ENCODE measurements around the gene CPPED1. TPM values are rescaled to one million over a fixed set of nuclear protein-coding genes. Genes with fewer than 3 reads are reported as not detected.

The CPPED1 gene
- total and polyA plus RNA-seq, 2 of the 4 experiments (the other 2 are of a cell fraction), result 5.1 to 6.5 TPM

- ChIA-PET POLR2A (ENCODE audit: unreplicated experiment) (no interaction called here), CTCF (no interaction called here)
- Histone ChIP-seq H3K56ac (ENCODE audit: extremely low read depth, insufficient read depth, low read length) (no peak overlapping the region), H2BK5ac (ENCODE audit: low read depth, low read length, poor library complexity, severe bottlenecking) (no peak overlapping the region), H2AFZ (replicated peaks; ENCODE audit: low read length, poor library complexity) (no peak overlapping the region), H3K36me3 (ENCODE audit: control insufficient read depth, insufficient read depth, low read length) (no peaks in the 10 kb centered on the region), H4K5ac (ENCODE audit: low read depth, low read length) (no peak overlapping the region), H3K4me3 (ENCODE audit: insufficient read depth, low read depth, low read length) (no peak overlapping the region), H3K9me3 (ENCODE audit: control insufficient read depth, insufficient read depth, low read length) (no peaks in the 10 kb centered on the region), H2BK120ac (ENCODE audit: low read depth, low read length) (no peak overlapping the region), H3K14ac (replicated peaks; ENCODE audit: low read depth, low read length) (no peak overlapping the region), H2AK9ac (replicated peaks; ENCODE audit: low read depth, low read length, poor library complexity) (no peak overlapping the region), H3K9ac (ENCODE audit: low read depth, low read length) (no peak overlapping the region), H4K20me1 (ENCODE audit: insufficient read depth, low read length) (no peaks in the 10 kb centered on the region), H2AK5ac (ENCODE audit: low read depth, low read length) (no peak overlapping the region), H2BK15ac (ENCODE audit: low read depth, low read length) (no peak overlapping the region), H3K4me2 (ENCODE audit: low read depth, low read length) (no peak overlapping the region), H3K79me1 (ENCODE audit: low read depth in 1 of 2, low read length in 2 of 2) (no peaks in the 10 kb centered on the region), H4K8ac (ENCODE audit: low read depth in 2 of 2, low read length in 2 of 2) (no peak overlapping the region), H3K27me3 (ENCODE audit: control insufficient read depth, insufficient read depth, low read length) (no peaks in the 10 kb centered on the region), H3K27ac (ENCODE audit: insufficient read depth, low read length) (no peak overlapping the region), H4K91ac (ENCODE audit: insufficient read depth, low read depth, low read length) (no peak overlapping the region), H3K18ac (ENCODE audit: low read depth, low read length) (no peak overlapping the region), H3K4me1 (ENCODE audit: control insufficient read depth, insufficient read depth, low read length) (no peaks in the 10 kb centered on the region), H3K23ac (ENCODE audit: low read depth, low read length) (no peak overlapping the region), H2BK20ac (ENCODE audit: low read depth, low read length) (no peak overlapping the region), H3K9me1 (ENCODE audit: insufficient read depth, low read length) (no peaks in the 10 kb centered on the region), H3K4ac (ENCODE audit: low read depth, low read length) (no peak overlapping the region)
- DNase-seq (no peak), ATAC-seq (ENCODE audit: low read depth) (no peak)
- in situ Hi-C loops (cut with MboI; ENCODE audit: low sequenced_read_pairs) (no loop called here), dilution Hi-C loops (cut with HindIII; ENCODE audit: low sequenced_read_pairs, unreplicated experiment) (no loop called here), intact Hi-C loops (cut with micrococcal nuclease) (no loop called here)
- no peak for TF ChIP-seq USF2 (IDR thresholded peaks at IDR 0.05; ENCODE audit: low read depth, low read length)
- TF ChIP-seq FOS (IDR thresholded peaks at IDR 0.05; ENCODE audit: low read depth, low read length), result no peak
- no peak for TF ChIP-seq SMC3 (IDR thresholded peaks at IDR 0.05; ENCODE audit: low read depth, low read length)
- no peak for TF ChIP-seq POLR2A (IDR thresholded peaks at IDR 0.05; ENCODE audit: low read depth, low read length)
- TF ChIP-seq RAD21 (IDR thresholded peaks at IDR 0.05; ENCODE audit: low read length), result no peak
- TF ChIP-seq NFE2L2 (IDR thresholded peaks at IDR 0.05; ENCODE audit: low read depth, low read length), result no peak
- no peak for TF ChIP-seq MXI1 (IDR thresholded peaks at IDR 0.05; ENCODE audit: borderline replicate concordance, low read depth, low read length)
- no peak for TF ChIP-seq MAZ (IDR thresholded peaks at IDR 0.05; ENCODE audit: borderline replicate concordance, low read depth, low read length)
- TF ChIP-seq CEBPB (IDR thresholded peaks at IDR 0.05; ENCODE audit: low read depth, low read length), result no peak
- no peak for TF ChIP-seq BHLHE40 (IDR thresholded peaks at IDR 0.05; ENCODE audit: low read depth, low read length)
- TF ChIP-seq MAFK (IDR thresholded peaks at IDR 0.05; ENCODE audit: low read depth, low read length), result no peak
- no peak for TF ChIP-seq CTCF (conservative IDR thresholded peaks at IDR 0.05; ENCODE audit: low read depth, low read length)
- TF ChIP-seq ELK1 (IDR thresholded peaks at IDR 0.05; ENCODE audit: borderline replicate concordance, low read depth, low read length), result no peak
- TF ChIP-seq RFX5 (IDR thresholded peaks at IDR 0.05; ENCODE audit: low read depth, low read length), result no peak
- TF ChIP-seq CHD1 (IDR thresholded peaks at IDR 0.05; ENCODE audit: low read depth, low read length), result no peak
- TF ChIP-seq RCOR1 (IDR thresholded peaks at IDR 0.05; ENCODE audit: insufficient replicate concordance, low read length), result no peak
- no TSS peak for BruUV-seq (replicated peaks)
- 71% methylated on average over 4 of the region's 15 CpGs; no CpG with 5 or more reads in 1 of the 2 experiments for WGBS, 2 experiments (ENCODE audit: extremely low coverage in 2 of 2, insufficient read length in 1 of 2)
These were observed 50.3 kb downstream of the CPPED1 start for GRCh38 chr16:12753203-12754023.

Measured in IMR-90 (cell line).